Skin of body (tissue), 2 donors: ENCODE measurements around the gene ELMO1. TPM values are rescaled to one million over a fixed set of nuclear protein-coding genes. Genes with fewer than 3 reads are reported as not detected.

ENCODE experiments used
- DNase-seq: peaks from one replicate; lab custom pipeline; 2025; lab: John Stamatoyannopoulos, UW
- total RNA-seq: library from RNA; depleted of rRNA; stranded (reverse); fragments of >200 nt; gene quantifications from one replicate; pipeline ENCODE4 v1.2.3, GENCODE V29; 2014

ELMO1 gene
- total RNA-seq, 1 donor from 2014 or later: 37.9 TPM

DNA sequence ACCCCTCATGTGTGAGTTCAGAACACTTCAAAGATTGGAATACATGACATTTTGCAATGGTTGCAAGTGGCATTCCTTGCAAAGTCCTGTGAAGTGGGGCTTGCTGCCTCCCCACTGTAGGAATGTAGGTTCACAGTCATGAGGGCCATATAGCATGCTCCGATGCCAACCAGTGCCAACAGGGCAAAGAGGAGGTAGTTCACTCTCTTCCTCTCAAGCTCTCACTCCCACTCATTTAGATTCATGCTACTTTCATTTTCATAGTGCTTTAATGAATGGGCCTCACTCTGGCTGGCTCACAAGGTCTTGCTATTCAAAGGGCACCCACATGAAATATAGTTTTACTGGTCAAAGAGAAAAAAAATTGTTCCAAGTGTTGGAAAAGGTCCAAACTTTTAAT, 554.5 kb downstream of the ELMO1 start:
- no peak for DNase-seq

DNA sequence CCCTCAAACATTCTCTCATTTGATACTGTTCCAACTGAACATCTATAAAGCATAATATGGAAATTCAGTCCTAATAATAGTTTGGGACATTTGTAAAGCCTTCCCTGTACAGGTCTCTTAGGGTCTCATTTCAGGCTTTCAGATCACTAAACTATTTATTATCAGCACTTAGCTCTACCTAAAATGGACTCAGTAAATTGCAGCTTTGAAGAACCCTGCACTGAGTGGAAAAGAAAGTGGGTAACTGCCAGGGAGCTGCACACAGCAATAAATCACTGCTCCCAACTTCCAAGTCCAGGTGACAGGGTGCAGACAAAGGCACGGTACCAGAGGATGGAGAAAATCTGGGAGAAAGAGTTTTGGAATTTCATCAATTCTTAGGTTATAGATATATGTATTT, 559.5 kb downstream of the ELMO1 start:
- no peak for DNase-seq

DNA sequence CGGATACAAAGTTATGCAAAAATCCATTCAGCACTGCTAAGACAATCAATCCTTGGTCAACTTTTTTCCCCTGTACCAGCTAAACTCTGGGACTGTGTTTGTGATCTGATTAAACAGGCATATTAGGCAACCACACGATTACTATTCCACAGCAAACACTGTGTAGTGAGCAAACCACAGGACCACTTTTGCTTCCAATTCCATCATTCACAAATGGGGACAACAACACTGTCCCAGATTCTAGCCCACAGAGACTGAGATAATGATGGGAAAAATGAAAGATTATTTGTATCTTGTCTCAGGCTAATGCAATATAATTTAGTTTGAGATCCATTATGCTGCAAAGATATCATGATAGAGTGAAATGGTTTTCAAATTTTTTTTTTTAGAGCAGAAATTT, 560.7 kb downstream of the ELMO1 start:
- no peak for DNase-seq

DNA sequence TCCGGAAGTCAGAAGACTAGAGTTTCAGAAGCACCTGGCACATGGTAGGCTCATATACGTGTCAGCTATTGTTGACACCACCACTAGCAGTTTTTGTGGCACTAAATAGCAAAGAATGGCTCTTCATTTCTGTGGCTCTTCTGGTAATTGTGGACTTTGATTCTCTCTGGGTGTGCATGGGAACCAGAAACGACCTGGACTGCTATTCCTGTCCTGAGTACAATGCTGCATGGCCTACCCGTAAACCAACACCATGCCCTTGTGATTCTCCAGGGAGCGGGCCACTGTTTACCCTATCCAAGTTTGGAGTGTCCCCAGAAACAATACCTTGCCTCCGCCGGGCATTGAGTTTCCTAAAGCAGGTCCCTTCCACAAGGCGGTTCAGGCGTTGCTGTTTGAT, 561.4 kb downstream of the ELMO1 start:
- DNase-seq: no peak

DNA sequence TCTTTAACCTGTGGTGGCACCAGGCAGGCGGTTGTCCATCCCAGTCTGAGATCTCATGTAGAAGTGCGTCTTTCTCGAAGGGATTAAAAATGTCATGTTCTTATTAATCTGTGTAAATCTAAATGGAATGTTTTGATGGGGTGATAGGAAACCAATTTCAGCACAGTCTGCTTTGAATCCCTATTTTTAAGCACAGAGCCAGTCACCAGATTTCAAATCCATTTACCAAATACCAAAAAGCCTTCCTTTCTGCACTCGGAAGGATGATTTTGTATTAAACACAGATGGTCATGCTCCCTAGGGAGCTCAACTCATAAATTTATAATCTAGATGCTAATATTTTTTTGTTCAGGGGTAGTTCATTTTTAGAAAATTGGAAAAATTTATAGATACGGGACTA, 563.8 kb downstream of the ELMO1 start:
- peak; percentile 10 for DNase-seq

DNA sequence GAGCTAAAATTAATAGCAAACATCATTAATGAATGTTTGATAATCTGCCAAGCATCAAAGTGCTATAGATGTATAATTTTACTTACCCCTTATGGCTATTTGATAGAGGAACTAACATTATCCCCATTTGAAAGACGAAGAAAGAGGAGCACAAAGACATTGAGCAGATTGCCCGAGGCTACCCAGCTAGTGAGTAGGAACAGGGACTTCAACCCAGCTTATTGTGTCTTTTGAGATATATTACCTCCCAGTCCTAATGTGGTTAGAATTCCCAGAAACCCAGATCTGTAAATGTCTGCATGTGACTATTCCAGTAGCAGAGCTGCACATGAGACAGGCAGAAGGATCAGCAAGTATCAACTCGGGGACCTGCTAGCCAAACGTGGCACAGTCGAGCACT, 564.3 kb downstream of the ELMO1 start:
- DNase-seq: no peak

DNA sequence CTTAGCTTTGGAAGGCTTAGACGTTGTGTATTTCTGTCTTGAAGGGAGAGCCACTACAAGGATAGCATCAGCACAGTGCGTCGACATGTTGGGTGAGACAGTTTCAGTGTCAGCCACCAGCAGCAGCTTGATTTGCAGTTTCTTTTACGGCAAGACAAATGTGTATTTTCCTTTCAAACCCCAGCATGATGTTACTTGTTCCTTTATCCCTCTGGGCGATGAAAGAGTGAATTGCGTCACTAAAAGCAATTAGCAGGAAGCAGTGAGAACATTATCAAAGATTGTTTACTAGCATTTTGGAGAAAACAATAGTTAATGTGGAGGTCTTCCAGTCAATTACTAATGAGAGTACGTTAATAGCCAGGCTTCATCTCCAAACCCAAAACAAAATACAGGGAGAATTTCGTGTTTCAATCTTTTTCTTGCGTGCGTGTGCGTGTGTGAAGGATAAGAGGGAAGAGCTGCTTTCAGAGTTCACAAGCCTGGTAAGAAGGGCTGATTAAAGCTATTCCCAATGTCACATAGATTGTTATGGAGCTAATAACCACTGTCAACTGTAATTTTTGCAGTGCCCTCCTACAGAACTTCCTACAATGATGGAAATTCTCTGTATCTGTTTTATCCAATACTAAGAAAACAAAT, 567.3 kb downstream of the ELMO1 start:
- DNase-seq: no peak

DNA sequence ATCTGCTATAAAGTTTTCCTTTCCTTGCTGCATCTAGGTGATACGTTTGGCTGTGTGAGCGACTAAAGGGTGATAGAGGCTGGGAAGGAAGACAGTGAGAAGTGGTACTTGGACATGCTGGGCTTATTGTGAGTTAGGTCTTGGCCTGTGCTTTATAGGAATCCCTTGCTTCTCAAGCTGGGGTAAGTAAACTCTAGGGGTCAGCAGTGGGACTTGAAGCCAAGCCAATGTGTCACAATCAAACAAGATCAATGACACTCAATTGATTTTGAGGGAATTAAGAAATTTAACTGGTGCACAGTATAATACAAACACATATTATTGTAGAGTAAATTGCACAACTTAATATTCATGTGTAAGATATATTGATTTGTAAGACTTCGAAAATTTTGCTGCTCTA, 568.6 kb downstream of the ELMO1 start:
- DNase-seq: no peak

DNA sequence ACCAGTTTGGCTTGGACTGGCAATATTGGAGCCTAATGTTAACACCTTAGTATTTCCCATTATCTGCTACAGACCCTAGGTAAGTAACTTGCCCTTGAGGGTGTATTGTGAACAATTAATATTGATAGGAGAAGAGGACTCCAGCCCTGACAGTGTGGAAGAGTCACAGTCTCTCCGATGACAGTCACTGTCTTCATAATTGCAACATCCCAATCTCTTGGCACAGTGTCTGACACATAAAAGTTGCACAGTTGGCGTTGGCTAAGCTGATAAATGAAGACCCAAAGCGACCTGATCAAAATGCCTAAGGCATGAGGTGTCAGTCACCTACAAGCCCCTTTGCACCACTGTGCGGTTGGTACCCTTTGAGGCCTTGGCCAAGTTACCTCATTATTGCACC, 569.6 kb downstream of the ELMO1 start:
- DNase-seq: no peak

DNA sequence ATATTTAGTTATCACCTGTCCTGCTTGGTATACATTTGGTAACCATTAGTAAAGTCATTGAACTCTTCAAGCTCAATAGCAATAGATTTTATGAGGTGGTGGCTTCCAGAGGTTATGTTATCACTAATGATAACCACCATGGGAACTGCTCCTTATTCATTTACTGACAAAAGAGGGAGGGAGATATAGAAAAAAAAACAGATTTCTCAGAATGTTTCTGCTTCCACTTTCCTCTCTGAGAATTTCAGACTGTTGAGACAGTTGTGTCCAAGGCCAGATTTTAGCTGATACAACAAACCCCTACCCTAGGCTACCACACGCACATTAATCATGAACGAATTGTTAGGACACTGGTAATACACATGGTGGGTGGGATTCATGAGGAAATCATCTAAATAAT, 570.4 kb downstream of the ELMO1 start:
- DNase-seq: no peak

DNA sequence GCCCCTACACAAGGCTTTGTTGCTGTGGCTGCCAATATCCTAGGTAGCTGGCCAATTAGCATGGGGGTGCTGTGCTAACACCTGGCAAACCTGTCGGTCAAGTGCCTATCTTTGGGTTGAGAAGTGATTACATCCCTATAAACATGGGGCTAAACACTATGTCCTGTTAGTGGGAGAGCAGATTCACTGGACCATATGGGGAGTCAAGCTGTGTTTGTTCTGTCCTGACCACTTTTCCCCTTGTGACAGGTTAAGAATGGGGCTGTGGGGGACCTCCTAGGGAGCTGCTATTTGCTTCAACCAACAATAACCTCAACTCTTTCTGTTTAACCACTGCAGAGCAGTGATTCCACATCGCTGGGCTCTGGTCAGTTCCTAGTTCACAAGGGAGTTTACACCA, 572.9 kb downstream of the ELMO1 start:
- no peak for DNase-seq

DNA sequence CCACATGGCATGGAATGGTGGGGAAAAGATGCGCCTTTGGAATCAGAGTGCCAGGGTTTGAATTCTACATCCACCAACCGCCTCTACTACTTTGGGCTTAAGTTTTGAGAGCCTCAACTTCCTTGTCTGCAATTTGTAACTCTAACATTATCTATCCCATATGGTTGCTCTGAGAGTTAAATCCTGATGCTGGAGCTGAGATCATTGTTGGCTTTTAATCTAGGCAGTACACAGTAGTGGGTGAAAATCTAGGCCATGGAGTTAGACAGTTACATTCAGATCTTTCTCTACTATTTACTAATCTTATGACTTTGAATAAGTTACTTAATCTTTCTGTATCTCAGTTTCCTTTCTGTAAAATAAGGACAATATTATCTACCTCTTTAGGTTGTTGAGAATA, 574.6 kb downstream of the ELMO1 start:
- DNase-seq: peak; percentile 63

DNA sequence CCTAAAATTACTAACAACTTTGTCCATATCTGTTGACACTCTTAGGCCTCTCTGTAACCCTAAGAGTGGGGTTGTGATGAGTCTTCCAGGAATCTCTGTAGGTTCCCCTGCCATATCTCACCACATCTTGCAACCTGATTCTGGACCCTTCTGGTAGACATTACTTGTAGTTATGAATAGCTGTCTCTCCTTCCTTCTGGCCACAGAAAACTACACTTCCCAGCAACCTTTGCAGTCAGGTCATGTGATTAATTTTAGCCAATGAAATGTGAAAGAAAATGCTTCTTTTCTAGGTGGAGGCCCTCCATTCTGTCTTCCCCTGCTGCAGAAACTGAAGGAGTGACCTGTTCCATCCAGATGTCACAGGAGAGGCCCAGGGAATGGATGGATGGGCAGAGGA, 576.8 kb downstream of the ELMO1 start:
- no peak for DNase-seq

DNA sequence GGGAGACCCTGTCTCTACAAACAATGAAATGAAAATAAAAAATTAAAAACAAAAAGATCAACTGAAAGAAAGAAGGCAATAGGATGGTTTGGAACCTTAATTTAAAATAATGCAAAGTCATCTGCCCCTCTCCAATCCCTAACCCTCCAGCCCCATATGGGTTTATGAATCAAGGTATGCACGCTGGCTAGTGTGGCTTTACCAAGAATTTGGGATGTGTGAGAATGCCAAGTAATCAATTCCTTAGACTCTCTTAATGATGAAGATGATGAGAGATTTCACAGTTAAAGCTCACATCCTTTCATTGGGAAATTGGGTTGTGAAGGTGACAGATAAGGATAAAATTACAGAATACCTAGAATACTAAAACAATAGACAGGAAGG, 577.3 kb downstream of the ELMO1 start:
- DNase-seq: no peak

DNA sequence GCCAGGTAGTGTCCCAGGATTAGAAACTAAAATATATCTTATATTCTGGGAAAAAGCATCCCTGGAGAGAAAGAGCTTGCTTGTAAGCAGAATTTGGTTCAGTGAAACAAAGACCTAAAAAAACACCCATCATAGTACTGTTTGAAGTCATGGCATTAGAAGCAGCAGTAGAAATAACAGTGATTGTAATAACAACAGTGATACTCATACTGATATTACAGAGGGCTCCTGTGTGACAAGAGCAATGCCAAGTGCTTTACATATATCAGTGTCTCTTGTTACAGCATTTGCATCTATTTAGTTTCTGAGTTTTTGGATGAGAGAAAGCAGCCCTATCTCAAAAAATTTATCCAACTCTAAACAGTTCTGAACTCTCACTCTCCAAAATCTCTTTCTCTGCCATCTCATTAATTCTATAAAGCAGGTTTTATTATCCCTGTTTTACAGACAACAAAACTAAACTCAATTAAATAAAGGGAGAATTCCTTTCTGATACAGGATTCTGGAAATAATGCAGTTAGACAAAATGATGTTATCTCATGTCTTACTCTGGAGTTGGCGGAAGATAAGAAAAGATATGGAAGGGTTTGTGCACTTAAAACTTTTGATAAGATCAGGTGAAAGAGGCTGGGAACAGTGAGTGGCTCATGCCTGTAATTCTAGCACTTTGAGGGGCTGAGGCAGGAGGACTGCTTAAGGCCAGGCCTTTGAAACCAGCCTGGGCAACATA, 577.9 kb downstream of the ELMO1 start:
- no peak for DNase-seq

DNA sequence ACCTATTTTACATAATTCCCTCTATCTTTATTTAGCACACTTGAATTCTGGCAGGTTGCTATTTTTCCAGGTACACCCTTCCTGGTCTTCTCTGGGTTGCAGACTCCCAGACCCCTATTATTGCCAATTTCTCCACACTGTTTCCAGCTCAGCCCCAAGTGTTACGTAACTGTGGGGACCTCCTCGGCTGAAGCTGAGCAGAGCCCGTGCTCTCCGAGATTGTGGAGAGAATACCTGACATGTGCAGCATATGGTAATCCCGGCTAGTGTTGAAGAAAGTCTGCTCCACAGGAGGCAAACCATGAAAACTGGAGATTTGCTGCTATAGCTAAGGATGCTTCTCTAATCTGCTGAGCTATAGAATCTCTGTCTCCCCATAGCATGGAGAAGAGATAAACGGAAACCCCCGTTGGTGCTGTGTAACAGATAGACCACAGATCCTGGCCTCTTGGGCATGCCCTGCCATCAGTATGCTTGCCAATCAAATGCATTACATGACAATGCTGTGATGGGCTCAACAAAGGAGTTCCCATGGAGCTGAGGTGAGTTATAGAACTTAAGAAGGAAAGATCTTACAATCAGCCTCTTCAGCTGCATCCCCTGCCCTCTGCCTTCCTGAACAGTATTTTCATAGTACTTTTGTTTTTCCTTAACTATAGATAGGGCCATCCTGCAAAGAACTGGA, 579.8 kb downstream of the ELMO1 start:
- no peak for DNase-seq

DNA sequence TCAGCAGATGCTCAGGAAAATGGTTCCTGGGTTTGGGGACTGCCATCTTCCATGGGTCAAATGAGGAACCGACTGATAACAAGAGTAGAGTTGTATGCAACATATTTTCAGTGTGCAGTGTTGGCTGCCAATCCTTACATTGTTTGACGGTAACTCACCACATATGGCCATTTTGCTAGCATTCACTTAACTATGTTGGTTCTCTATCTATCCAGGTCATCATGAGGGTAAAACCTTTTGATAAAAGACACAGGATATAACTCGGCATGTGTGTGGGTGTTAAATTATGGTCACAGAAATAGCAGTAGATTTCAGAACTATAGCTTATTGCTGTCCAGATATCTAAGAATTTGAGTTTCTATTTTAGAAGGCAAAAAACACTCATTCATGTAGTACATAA, 583.6 kb downstream of the ELMO1 start:
- DNase-seq: no peak

DNA sequence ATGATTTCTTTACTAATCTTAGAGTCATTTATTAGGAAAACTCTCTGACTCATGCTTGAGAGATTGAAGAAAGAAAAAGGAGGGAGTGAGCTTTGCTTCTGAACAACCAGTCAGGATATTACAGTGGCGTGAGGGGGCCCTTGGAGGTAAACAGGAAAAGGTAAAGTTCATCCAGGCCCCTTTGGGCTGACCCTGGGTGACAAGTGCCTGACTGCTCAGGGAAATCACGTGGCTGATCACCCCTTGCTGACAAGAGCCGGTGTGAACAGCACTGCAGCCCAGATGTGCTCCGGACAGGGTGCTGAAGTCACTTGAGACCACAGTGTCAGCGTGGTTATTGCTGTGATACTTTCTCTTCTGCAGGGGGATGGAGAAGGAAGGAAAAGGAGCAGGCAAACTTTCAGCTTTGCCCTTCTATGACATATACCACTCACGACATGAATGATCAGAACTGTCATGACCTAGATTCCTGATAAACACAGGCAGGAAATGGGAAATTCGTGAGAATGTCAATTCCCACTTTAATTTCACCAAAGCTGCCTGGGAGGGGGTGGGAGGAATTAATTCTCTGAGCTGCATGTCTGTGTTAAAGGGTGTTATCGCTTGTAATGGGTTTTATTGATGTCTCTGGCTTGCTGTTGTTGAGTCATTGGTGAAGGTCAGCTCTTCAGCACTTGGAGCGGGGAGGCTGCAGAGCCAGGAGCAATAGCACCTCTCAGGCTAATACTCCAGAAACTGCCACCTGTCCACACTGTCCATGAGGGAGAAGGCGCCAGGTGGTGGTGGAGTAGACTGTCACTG, 584.6 kb downstream of the ELMO1 start:
- DNase-seq: no peak

DNA sequence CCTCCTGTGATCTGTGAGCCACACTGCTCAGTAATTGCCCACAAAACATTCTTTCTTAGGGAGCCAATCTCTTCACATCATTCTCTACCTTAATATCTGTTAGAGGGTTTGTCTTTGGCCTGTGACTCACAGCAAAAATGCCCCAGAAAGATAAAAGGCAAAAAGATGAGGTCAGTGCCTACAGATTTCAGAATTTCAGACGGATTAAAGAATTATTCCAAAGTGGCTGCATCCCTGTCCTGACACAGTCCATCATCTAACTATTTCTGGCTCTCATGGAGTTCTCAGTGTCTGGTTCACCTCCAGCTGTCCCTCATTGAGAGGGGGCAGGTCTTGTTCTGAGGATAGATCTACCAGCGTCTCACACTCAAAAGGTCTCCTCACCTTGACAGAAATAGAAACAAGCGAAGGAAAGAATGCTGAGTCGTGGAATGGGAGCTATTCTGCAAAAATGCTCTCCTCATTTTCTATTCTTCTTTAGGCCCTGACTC, 585.8 kb downstream of the ELMO1 start:
- no peak for DNase-seq

DNA sequence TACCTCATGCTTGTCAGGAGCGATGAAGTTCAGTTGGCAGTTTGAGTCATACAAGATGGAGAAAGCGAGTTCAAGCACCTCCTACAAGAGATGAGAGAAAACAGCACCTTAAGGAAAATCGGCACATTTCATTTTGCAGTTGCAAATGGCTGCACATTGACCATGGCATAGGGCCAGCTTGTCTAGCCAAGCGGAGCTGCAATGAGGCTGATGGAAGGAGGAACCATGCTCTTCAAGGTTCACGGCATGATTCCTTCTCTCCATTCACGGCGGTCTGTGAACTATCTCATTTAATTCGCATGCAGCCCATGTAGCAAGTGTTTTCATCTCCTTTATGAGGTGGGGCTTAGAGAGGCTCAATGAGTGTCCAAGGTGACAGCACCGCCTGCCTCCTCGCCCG, 587.0 kb downstream of the ELMO1 start:
- no peak for DNase-seq

DNA sequence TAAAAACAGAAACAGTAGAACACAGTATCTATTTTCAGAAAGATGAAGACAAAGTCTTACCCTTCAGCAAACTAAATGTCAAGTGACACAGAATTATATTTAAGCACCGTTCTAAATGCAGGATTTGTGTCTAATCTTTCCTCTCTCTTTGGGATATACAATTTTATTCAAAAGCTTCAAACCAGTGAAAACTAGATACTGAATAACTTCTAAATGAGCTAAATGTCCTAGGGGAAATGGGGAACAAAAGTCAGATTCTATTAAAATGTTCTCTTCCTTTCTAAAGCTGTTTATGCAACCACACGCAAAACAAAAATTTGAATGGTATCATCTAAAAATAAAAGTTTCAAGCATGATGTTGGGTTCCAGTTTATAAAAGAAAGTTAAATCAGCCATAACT, 588.0 kb downstream of the ELMO1 start:
- peak; percentile 23 for DNase-seq

DNA sequence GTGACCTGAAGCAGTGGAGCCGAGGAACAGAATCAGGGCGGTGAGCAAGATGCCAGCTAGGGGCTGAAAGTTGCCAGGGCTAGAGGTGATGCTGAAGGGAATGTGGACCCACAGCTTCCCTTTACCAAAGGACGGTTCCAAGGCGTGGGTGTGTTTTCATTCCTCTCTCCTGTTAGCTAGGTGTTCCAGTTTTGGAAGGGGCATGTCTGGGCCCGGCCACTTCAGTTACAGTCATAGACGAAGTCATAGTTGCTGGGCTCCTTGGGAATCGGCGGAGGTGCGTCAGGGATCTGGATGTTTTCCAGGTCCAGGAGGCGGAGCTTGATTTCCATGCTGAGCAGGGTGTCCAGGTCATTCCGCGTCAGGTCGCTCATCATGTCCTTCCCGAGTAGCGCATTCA, 593.3 kb downstream of the ELMO1 start:
- DNase-seq: no peak
